K562 (cell line): ENCODE data around the gene RABGAP1. TPM values are rescaled to one million over a fixed set of nuclear protein-coding genes. Genes with fewer than 3 reads are reported as not detected.

Source experiments
- ATAC-seq: fragments of 200-7000 bp; cut with Tn5 transposase; 3 replicates; pipeline ENCODE4 v1.9.1; 2020; ENCODE audit warnings: moderate library complexity
- BruUV-seq: library from RNA; stranded (reverse); fragments of 400-500 nt; replicated peaks from 2 replicates; lab custom pipeline; 2021; lab: Mats Ljungman, UMichigan
- CTCF ChIA-PET: fragments of 300-600 bp; formaldehyde crosslinking; extraction: SDS; loops from one replicate; lab custom pipeline; 2021; ENCODE audit warnings: low intra/inter-chr PET ratio; lab: Yijun Ruan, JAX
- POLR2A ChIA-PET: fragments of 300-600, 350-650 bp; sonication (Branson Sonifier 250); formaldehyde crosslinking; extraction: SDS; loops from one replicate; lab custom pipeline; 2021; ENCODE audit warnings: antibody characterized with exemption, inconsistent platforms; lab: Yijun Ruan, JAX
- DNase-seq, 4 experiments: peaks; one replicate each; pipeline versions ENCODE4 v3.0.0 to v3.0.0-alpha.2; 2011 to 2018; ENCODE audit warnings: low spot score in 3 of 4, mixed read lengths in 3 of 4; ENCODE audit errors: extremely low read depth in 1 of 4
- FAIRE-seq: peaks from 2 replicates; lab custom pipeline; 2011; peaks lifted over from hg19 to GRCh38; lab: Jason Lieb, UNC
- H2AFZ ChIP-seq: 2 replicates; pipeline ENCODE4 v1.6.0; 2011; ENCODE audit warnings: low read depth, low read length, control low read depth, inconsistent platforms
- H3K27ac ChIP-seq: fragments of 200-600 bp; 3 replicates; pipeline ENCODE4 v1.8.0; 2011; ENCODE audit warnings: low read depth, mild to moderate bottlenecking, control low read depth, inconsistent platforms, low read length, moderate library complexity, mixed read lengths; ENCODE audit errors: extremely low read depth
- H3K27me3 ChIP-seq, 2 experiments: fragments of 300-600 bp in 1 of 2; 2 replicates in 1 of 2; 3 replicates in 1 of 2; pipeline versions ENCODE4 v1.6.0 to v1.8.0; 2011; ENCODE audit warnings: inconsistent platforms in 2 of 2, low read length in 2 of 2, mild to moderate bottlenecking in 1 of 2, mixed read lengths in 1 of 2, moderate library complexity in 1 of 2; ENCODE audit not compliant: control insufficient read depth in 2 of 2, insufficient read depth in 2 of 2
- H3K36me3 ChIP-seq: fragments of 300-600 bp; 3 replicates; pipeline ENCODE4 v1.8.0; 2011; ENCODE audit warnings: mild to moderate bottlenecking, low read length, inconsistent platforms; ENCODE audit not compliant: control insufficient read depth, insufficient read depth
- H3K4me1 ChIP-seq, 2 experiments: fragments of 200-600 bp in 1 of 2; replicated peaks in 1 of 2; 2 replicates in 1 of 2; 3 replicates in 1 of 2; pipeline versions ENCODE4 v1.5.1 to v1.8.0; 2011; ENCODE audit warnings: inconsistent platforms in 2 of 2, low read length in 2 of 2, mild to moderate bottlenecking in 1 of 2, mixed read lengths in 1 of 2, moderate library complexity in 1 of 2; ENCODE audit not compliant: control insufficient read depth in 2 of 2, insufficient read depth in 2 of 2
- H3K4me2 ChIP-seq: 2 replicates; pipeline ENCODE4 v1.6.1; 2011; ENCODE audit warnings: low read length, control low read depth, inconsistent platforms, mixed read lengths; ENCODE audit not compliant: insufficient read depth
- H3K4me3 ChIP-seq: fragments of 200-600 bp; sonication (generic), shearing (Covaris generic); 2 replicates; pipeline ENCODE4 v1.5.1; 2016; ENCODE audit warnings: control low read depth, inconsistent platforms
- H3K79me2 ChIP-seq: fragments of 200-600 bp; 3 replicates; pipeline ENCODE4 v1.8.0; 2011; ENCODE audit warnings: low read length, inconsistent platforms; ENCODE audit not compliant: control insufficient read depth, insufficient read depth
- H3K9ac ChIP-seq, 2 experiments: 2 replicates each; pipeline versions ENCODE4 v1.6.0 to v1.6.1; 2011; ENCODE audit warnings: low read depth in 2 of 2, low read length in 2 of 2, control low read depth in 1 of 2, inconsistent platforms in 1 of 2, mild to moderate bottlenecking in 1 of 2, mixed read lengths in 1 of 2; ENCODE audit not compliant: insufficient read depth in 1 of 2
- H3K9me1 ChIP-seq: one replicate; pipeline ENCODE4 v1.6.0; 2011; ENCODE audit warnings: inconsistent platforms, mild to moderate bottlenecking, low read length, moderate library complexity; ENCODE audit not compliant: control insufficient read depth, insufficient read depth
- H3K9me3 ChIP-seq: replicated peaks from 2 replicates; pipeline ENCODE4 v1.5.1; 2011; ENCODE audit warnings: low read depth, low read length, inconsistent platforms; ENCODE audit not compliant: control insufficient read depth, insufficient read depth
- H4K20me1 ChIP-seq: replicated peaks from 2 replicates; pipeline ENCODE4 v1.6.1; 2011; ENCODE audit warnings: low read length, inconsistent platforms, mixed read lengths; ENCODE audit not compliant: control insufficient read depth, insufficient read depth
- LEF1 ChIP-seq: fragments of 450-650 bp; IDR thresholded peaks from 2 replicates; pipeline ENCODE4 v1.6.1; 2016; ENCODE audit warnings: mild to moderate bottlenecking
- TCF7L2 ChIP-seq: fragments of 150-350 bp; IDR thresholded peaks from 2 replicates; pipeline ENCODE4 v1.6.1; 2016; ENCODE audit warnings: low read depth, mild to moderate bottlenecking, low read length, moderate library complexity
- TEAD2 ChIP-seq: fragments of 450-650 bp; IDR thresholded peaks from 2 replicates; pipeline ENCODE4 v1.6.1; 2016; ENCODE audit warnings: missing genetic modification characterization, control low read depth, missing compliant biosample characterization
- ZFP91 ChIP-seq: sonication (generic); formaldehyde crosslinking; IDR thresholded peaks from 2 replicates; pipeline ENCODE4 v1.8.0; 2022; ENCODE audit warnings: mild to moderate bottlenecking, missing genetic modification reagents
- WGBS: fragments of 100-300 bp; shearing (Covaris generic); methylation state at CpG from one replicate; pipeline ENCODE4 v1.1.6; 2016; ENCODE audit warnings: low coverage, mixed read lengths; ENCODE audit not compliant: insufficient coverage; ENCODE audit errors: missing lambda C conversion rate; 5-methylcytosine and 5-hydroxymethylcytosine counted together
- in situ Hi-C: fragments of 300-500 bp; cut with MboI; formaldehyde crosslinking; loops from 4 replicates; pipeline ENCODE4 v1.15.0; 2018; ENCODE audit warnings: inconsistent platforms, mixed read lengths
- intact Hi-C: fragments of 100-400 bp; cut with micrococcal nuclease; formaldehyde crosslinking; loops from 2 replicates; pipeline ENCODE4 v1.14.2; 2022
- polyA plus RNA-seq, 8 experiments: library from polyadenylated mRNA; depleted of rRNA in 4 of 8; stranded (reverse) in 5 of 8; unstranded in 3 of 8; fragments of >200 nt; fragmentation: Nextera tagmentation in 2 of 8; fragmentation: Illumina TruSeq in 1 of 8; extraction: Ambion mirVana in 2 of 8; extraction: Trizol in 1 of 8; gene quantifications; 2 replicates each; pipeline versions ENCODE4 v1.2.1 to v1.2.3, GENCODE V29; 2011 to 2014; ENCODE audit warnings: inconsistent platforms in 1 of 8, missing spikeins in 1 of 8
- total RNA-seq, 7 experiments: library from RNA; depleted of rRNA in 6 of 7; stranded (reverse); fragments of >200 nt in 6 of 7; fragmentation: Illumina TruSeq in 2 of 7; extraction: Trizol in 2 of 7; gene quantifications; 2 replicates each; pipeline versions ENCODE4 v1.2.1 to v1.2.3, GENCODE V29; 2011 to 2021; ENCODE audit warnings: low replicate concordance in 1 of 7
- TF ChIP-seq, protein P1 (sequence below), 2 experiments: fragments of 150-350 bp in 1 of 2; IDR thresholded peaks; 2 replicates each; pipeline ENCODE4 v1.6.1; 2012 to 2016; ENCODE audit warnings: low read depth in 2 of 2, low read length in 2 of 2, mild to moderate bottlenecking in 1 of 2, moderate library complexity in 1 of 2
- TF ChIP-seq, protein P2 (sequence below): fragments of 250-450 bp; sonication (Bioruptor Pico); IDR thresholded peaks from 2 replicates; pipeline ENCODE4 v1.8.0; 2022; ENCODE audit warnings: moderate library complexity, mild to moderate bottlenecking, inconsistent platforms

The RABGAP1 gene
- total and polyA plus RNA-seq, 9 of the 15 experiments (the other 6 are each of a cell fraction or from before 2014, with no cell fraction given), result 1.5 to 22.7 (median 13.1) TPM

- H3K36me3 ChIP-seq, result peaks cover 53% of the 10 kb centered on the region
- no TSS peak for BruUV-seq
- H3K4me1 ChIP-seq, result no peaks in the 10 kb centered on the region
Observed at GRCh38 chr9:123099042-123099441, 158.2 kb downstream of the RABGAP1 start.

More at GRCh38 chr9:123099042-123099441, 158.2 kb downstream of the RABGAP1 start:
- no peak overlapping the region for H3K4me3 ChIP-seq
- TF ChIP-seq LEF1, result no peak
- no peak for TF ChIP-seq TCF7L2
- TF ChIP-seq, protein P1, sequence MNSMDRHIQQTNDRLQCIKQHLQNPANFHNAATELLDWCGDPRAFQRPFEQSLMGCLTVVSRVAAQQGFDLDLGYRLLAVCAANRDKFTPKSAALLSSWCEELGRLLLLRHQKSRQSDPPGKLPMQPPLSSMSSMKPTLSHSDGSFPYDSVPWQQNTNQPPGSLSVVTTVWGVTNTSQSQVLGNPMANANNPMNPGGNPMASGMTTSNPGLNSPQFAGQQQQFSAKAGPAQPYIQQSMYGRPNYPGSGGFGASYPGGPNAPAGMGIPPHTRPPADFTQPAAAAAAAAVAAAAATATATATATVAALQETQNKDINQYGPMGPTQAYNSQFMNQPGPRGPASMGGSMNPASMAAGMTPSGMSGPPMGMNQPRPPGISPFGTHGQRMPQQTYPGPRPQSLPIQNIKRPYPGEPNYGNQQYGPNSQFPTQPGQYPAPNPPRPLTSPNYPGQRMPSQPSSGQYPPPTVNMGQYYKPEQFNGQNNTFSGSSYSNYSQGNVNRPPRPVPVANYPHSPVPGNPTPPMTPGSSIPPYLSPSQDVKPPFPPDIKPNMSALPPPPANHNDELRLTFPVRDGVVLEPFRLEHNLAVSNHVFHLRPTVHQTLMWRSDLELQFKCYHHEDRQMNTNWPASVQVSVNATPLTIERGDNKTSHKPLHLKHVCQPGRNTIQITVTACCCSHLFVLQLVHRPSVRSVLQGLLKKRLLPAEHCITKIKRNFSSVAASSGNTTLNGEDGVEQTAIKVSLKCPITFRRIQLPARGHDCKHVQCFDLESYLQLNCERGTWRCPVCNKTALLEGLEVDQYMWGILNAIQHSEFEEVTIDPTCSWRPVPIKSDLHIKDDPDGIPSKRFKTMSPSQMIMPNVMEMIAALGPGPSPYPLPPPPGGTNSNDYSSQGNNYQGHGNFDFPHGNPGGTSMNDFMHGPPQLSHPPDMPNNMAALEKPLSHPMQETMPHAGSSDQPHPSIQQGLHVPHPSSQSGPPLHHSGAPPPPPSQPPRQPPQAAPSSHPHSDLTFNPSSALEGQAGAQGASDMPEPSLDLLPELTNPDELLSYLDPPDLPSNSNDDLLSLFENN (IDR thresholded peaks at IDR 0.05; ENCODE audit: low read depth in 2 of 2, low read length in 2 of 2), result no peak
- TF ChIP-seq ZFP91, result no peak
- no peak for TF ChIP-seq TEAD2 (tag)
- TF ChIP-seq, protein P2, sequence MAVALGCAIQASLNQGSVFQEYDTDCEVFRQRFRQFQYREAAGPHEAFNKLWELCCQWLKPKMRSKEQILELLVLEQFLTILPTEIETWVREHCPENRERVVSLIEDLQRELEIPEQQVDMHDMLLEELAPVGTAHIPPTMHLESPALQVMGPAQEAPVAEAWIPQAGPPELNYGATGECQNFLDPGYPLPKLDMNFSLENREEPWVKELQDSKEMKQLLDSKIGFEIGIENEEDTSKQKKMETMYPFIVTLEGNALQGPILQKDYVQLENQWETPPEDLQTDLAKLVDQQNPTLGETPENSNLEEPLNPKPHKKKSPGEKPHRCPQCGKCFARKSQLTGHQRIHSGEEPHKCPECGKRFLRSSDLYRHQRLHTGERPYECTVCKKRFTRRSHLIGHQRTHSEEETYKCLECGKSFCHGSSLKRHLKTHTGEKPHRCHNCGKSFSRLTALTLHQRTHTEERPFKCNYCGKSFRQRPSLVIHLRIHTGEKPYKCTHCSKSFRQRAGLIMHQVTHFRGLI (CRISPR knock-in tag), result no peak
- H2AFZ ChIP-seq, result no peak overlapping the region
- H3K9me1 ChIP-seq, result no peaks in the 10 kb centered on the region
- no peak overlapping the region for H3K9ac ChIP-seq
- ChIA-PET POLR2A (interaction anchor here (0.7 kb wide), 1 partner anchor 12 kb away, joined by 3 read pairs; no protein-coding TSS in a partner anchor), CTCF (no interaction called here)
- DNase-seq (no peak), ATAC-seq (no peak), FAIRE-seq (peak; percentile 37)
- no peak overlapping the region for H3K4me2 ChIP-seq
- intact Hi-C loops, result no loop called here
- no peaks in the 10 kb centered on the region for H3K79me2 ChIP-seq
- no peaks in the 10 kb centered on the region for H3K9me3 ChIP-seq
- WGBS, result 84% methylated on average over 6 of the region's 6 CpGs
- in situ Hi-C loops, result no loop called here
- H4K20me1 ChIP-seq, result no peaks in the 10 kb centered on the region
- no peak overlapping the region for H3K27ac ChIP-seq
- H3K27me3 ChIP-seq, result no peaks in the 10 kb centered on the region
